Spleen (tissue), 7 donors: ENCODE results near the gene PLXND1.

Experiments
- POLR2A ChIP-seq, 3 donors: fragments of 450-650 bp; IDR thresholded peaks; one replicate each; pipeline ENCODE4 v1.5.1; 2017; ENCODE audit warnings: antibody characterized with exemption in 3 of 3, mild to moderate bottlenecking in 1 of 3
- POLR2AphosphoS5 ChIP-seq, 3 donors: sonication (generic); formaldehyde crosslinking; IDR thresholded peaks; one replicate each; pipeline ENCODE4 v1.5.1; 2017; ENCODE audit warnings: antibody characterized with exemption in 3 of 3
- TF ChIP-seq, protein P1 (sequence below), 11 experiments: fragments of 200-600 bp in 7 of 11; fragments of 450-650 bp in 4 of 11; sonication (generic) in 4 of 11; IDR thresholded peaks in 8 of 11; conservative IDR thresholded peaks in 3 of 11; 1 replicate in 7 of 11; 2 replicates in 4 of 11; pipeline versions ENCODE4 v1.4.0 to v1.8.0; 2016 to 2021; ENCODE audit warnings: antibody characterized with exemption in 11 of 11, inconsistent platforms in 4 of 11, mild to moderate bottlenecking in 1 of 11
- donor health status: DM: no; HTN: no; CAD: no; lungs with moderate emphysema.
- donor health status: DM: no; HTN: no; CAD: no.
- donor health status: DM: no; HTN: no; CAD: no.

DNA sequence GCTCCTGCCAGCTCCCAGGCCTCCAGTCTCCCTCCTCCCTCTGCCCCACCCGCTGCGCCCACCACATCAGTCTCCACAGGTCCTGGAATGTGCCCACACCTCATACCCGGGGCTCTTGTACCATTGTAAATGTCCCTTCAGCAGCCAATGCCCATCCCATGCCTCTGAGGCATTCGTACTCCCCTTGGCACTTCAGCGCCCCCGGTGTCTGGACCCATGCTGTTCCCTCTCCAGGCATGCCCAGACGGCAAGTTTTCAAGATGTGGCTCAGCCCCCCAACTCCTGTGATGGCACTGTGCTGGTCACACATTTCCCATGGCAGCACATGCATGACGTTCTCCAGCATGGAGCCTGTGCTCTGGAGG lies 13.3 kb downstream of the PLXND1 start:
- TF ChIP-seq POLR2AphosphoS5 (IDR thresholded peaks at IDR 0.05): no peak
- TF ChIP-seq, protein P1, sequence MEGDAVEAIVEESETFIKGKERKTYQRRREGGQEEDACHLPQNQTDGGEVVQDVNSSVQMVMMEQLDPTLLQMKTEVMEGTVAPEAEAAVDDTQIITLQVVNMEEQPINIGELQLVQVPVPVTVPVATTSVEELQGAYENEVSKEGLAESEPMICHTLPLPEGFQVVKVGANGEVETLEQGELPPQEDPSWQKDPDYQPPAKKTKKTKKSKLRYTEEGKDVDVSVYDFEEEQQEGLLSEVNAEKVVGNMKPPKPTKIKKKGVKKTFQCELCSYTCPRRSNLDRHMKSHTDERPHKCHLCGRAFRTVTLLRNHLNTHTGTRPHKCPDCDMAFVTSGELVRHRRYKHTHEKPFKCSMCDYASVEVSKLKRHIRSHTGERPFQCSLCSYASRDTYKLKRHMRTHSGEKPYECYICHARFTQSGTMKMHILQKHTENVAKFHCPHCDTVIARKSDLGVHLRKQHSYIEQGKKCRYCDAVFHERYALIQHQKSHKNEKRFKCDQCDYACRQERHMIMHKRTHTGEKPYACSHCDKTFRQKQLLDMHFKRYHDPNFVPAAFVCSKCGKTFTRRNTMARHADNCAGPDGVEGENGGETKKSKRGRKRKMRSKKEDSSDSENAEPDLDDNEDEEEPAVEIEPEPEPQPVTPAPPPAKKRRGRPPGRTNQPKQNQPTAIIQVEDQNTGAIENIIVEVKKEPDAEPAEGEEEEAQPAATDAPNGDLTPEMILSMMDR (IDR thresholded peaks at IDR 0.05 in 8 of 11, conservative IDR thresholded peaks at IDR 0.05 in 3 of 11): no peak
- no peak for TF ChIP-seq POLR2A (IDR thresholded peaks at IDR 0.05)
